Suprapubic skin (tissue), 4 donors: ENCODE measurements around the gene TMEM170A. TPM values are rescaled to one million over a fixed set of nuclear protein-coding genes. Genes with fewer than 3 reads are reported as not detected.
"Not testable (repeated sequence)": the region's sequence is repeated elsewhere in the genome, so short reads cannot be mapped to it uniquely, and the experiment has no call there.

Source experiments
- DNase-seq, 2 donors: peaks; one replicate each; pipeline ENCODE4 v3.0.0-alpha.2; 2019; ENCODE audit warnings: low spot score in 2 of 2
- H3K27ac ChIP-seq: fragments of 200-600 bp; sonication (generic); one replicate; pipeline ENCODE4 v1.5.1; 2019
- H3K27me3 ChIP-seq: fragments of 200-600 bp; sonication (generic); one replicate; pipeline ENCODE4 v1.5.1; 2019
- H3K36me3 ChIP-seq: fragments of 200-600 bp; sonication (generic); one replicate; pipeline ENCODE4 v1.5.1; 2019
- H3K4me1 ChIP-seq: fragments of 200-600 bp; sonication (generic); one replicate; pipeline ENCODE4 v1.5.1; 2019
- H3K4me3 ChIP-seq: fragments of 200-600 bp; sonication (generic); one replicate; pipeline ENCODE4 v1.5.1; 2019; ENCODE audit warnings: mild to moderate bottlenecking
- H3K9me3 ChIP-seq: fragments of 200-600 bp; sonication (generic); one replicate; pipeline ENCODE4 v1.5.1; 2019
- CTCF ChIP-seq, 2 donors: fragments of 200-600 bp in 1 of 2; fragments of 450-650 bp in 1 of 2; sonication (generic) in 1 of 2; IDR thresholded peaks; one replicate each; pipeline ENCODE4 v1.5.1; 2016 to 2019; ENCODE audit warnings: antibody characterized with exemption in 2 of 2, mild to moderate bottlenecking in 1 of 2, moderate library complexity in 1 of 2
- EP300 ChIP-seq: sonication (generic); formaldehyde crosslinking; IDR thresholded peaks from one replicate; pipeline ENCODE4 v1.6.1; 2017; ENCODE audit warnings: antibody characterized with exemption
- POLR2A ChIP-seq, 2 donors: fragments of 450-650 bp; IDR thresholded peaks; one replicate each; pipeline ENCODE4 v1.6.1; 2017; ENCODE audit warnings: antibody characterized with exemption in 2 of 2, mild to moderate bottlenecking in 2 of 2, moderate library complexity in 2 of 2
- POLR2AphosphoS5 ChIP-seq, 3 donors: sonication (generic); formaldehyde crosslinking; IDR thresholded peaks; one replicate each; pipeline ENCODE4 v1.6.1; 2017; ENCODE audit warnings: antibody characterized with exemption in 3 of 3
- WGBS: methylation state at CpG from one replicate; pipeline ENCODE4 v1.1.5; 2018; 5-methylcytosine and 5-hydroxymethylcytosine counted together
- total RNA-seq, 4 donors: library from RNA; depleted of rRNA; stranded (reverse); fragments of >200 nt; gene quantifications; one replicate each; pipeline ENCODE4 v1.1.0, GENCODE V29; 2016

TMEM170A gene
- total RNA-seq, 4 donors from 2014 or later, result 15.8 to 17.5 (median 16.5) TPM

GRCh38 chr16:75471723-75472633 is 7.5 kb upstream of the TMEM170A start:
- TF ChIP-seq CTCF (IDR thresholded peaks at IDR 0.05), result peak; percentile 22 to 71
- no peak for TF ChIP-seq POLR2A (IDR thresholded peaks at IDR 0.05)
- Histone ChIP-seq H3K4me3 (no peak overlapping the region), H3K4me1 (no peaks in the 10 kb centered on the region), H3K27me3 (no peaks in the 10 kb centered on the region), H3K9me3 (no peaks in the 10 kb centered on the region), H3K36me3 (no peaks in the 10 kb centered on the region), H3K27ac (no peak overlapping the region)
- WGBS, result 14% methylated on average over 9 of the region's 10 CpGs
- DNase-seq, result no peak

GRCh38 chr16:75466760-75467159 is 2.3 kb upstream of the TMEM170A start:
- no peaks in the 10 kb centered on the region for H3K9me3 ChIP-seq
- no peak for TF ChIP-seq EP300
- no peak for TF ChIP-seq CTCF (IDR thresholded peaks at IDR 0.05)
- no peak for TF ChIP-seq POLR2A (IDR thresholded peaks at IDR 0.05)
- no peak for TF ChIP-seq POLR2AphosphoS5 (IDR thresholded peaks at IDR 0.05)
- peak in 1 of 2 donors; percentile 23 for DNase-seq
- H3K4me3 ChIP-seq, result no peak overlapping the region
- no peaks in the 10 kb centered on the region for H3K27me3 ChIP-seq
- peaks cover 19% of the 10 kb centered on the region for H3K4me1 ChIP-seq
- no peak overlapping the region for H3K27ac ChIP-seq
- H3K36me3 ChIP-seq, result no peaks in the 10 kb centered on the region
- WGBS, result 84% methylated on average over 2 of the region's 2 CpGs

GRCh38 chr16:75463389-75464121 is 934 bp downstream of the TMEM170A start:
- H3K36me3 ChIP-seq, H3K9me3 ChIP-seq, H3K27me3 ChIP-seq: not testable (repeated sequence)
- DNase-seq, result peak in 1 of 2 donors; percentile 55
- WGBS, result 12% methylated on average over 12 of the region's 39 CpGs
- H3K27ac ChIP-seq, result peak overlapping the region; percentile 96
- H3K4me3 ChIP-seq, result peak overlapping the region; percentile 97
- H3K4me1 ChIP-seq, result peaks cover 21% of the 10 kb centered on the region

- Histone ChIP-seq H3K4me3 (peak overlapping the region; percentile 97), H3K4me1 (peaks cover 21% of the 10 kb centered on the region), H3K36me3 (no peaks in the 10 kb centered on the region), H3K9me3 (no peaks in the 10 kb centered on the region), H3K27ac (no peak overlapping the region), H3K27me3 (no peaks in the 10 kb centered on the region)
- DNase-seq, result no peak
- TF ChIP-seq POLR2A (IDR thresholded peaks at IDR 0.05), result no peak
- no peak for TF ChIP-seq EP300
- no peak for TF ChIP-seq POLR2AphosphoS5 (IDR thresholded peaks at IDR 0.05)
- no peak for TF ChIP-seq CTCF (IDR thresholded peaks at IDR 0.05)
- 13% methylated on average over 2 of the region's 2 CpGs for WGBS
Observed at GRCh38 chr16:75462806-75463205, 1.7 kb downstream of the TMEM170A start.

- TF ChIP-seq POLR2AphosphoS5 (IDR thresholded peaks at IDR 0.05) (no peak), EP300 (no peak), CTCF (IDR thresholded peaks at IDR 0.05) (no peak), POLR2A (IDR thresholded peaks at IDR 0.05) (no peak)
- no peaks in the 10 kb centered on the region for H3K9me3 ChIP-seq
- WGBS, result 87% methylated on average over 2 of the region's 2 CpGs
- no peaks in the 10 kb centered on the region for H3K36me3 ChIP-seq
- no peak overlapping the region for H3K4me3 ChIP-seq
- H3K4me1 ChIP-seq, result peaks cover 21% of the 10 kb centered on the region
- no peaks in the 10 kb centered on the region for H3K27me3 ChIP-seq
- H3K27ac ChIP-seq, result no peak overlapping the region
- DNase-seq, result no peak
Observed at GRCh38 chr16:75461575-75461974, 2.9 kb downstream of the TMEM170A start.
